ENCODE data around the gene HLA-A.

Gene HLA-A

DNA sequence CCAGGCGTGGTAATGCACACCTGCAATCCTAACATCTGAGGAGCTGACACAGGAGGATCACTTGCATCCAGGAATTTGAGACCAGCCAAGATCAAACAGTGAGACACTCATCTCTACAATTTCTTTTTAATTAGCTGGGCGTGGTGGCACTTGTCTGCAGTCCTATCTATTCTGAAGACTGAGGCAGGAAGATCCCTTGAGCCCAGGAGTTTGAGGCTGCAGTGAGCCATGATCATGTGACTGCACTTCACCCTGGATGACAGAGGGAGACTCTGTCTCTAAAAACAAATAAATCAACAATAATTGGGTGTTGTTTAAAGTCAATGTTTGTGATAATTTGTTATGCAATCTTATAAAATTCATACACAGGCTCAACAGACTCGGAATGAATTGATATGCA lies 18.0 kb upstream of the HLA-A start:
- H3K79me2 ChIP-seq (ENCODE audit: low read length), result no peaks in the 10 kb centered on the region
- H3K4me3 ChIP-seq (ENCODE audit: low read length), result no peak overlapping the region
- H4K20me1 ChIP-seq (ENCODE audit: insufficient read depth, low read length), result no peaks in the 10 kb centered on the region
- no peak overlapping the region for H3K9ac ChIP-seq (ENCODE audit: low read length)
- TF ChIP-seq, protein P1, sequence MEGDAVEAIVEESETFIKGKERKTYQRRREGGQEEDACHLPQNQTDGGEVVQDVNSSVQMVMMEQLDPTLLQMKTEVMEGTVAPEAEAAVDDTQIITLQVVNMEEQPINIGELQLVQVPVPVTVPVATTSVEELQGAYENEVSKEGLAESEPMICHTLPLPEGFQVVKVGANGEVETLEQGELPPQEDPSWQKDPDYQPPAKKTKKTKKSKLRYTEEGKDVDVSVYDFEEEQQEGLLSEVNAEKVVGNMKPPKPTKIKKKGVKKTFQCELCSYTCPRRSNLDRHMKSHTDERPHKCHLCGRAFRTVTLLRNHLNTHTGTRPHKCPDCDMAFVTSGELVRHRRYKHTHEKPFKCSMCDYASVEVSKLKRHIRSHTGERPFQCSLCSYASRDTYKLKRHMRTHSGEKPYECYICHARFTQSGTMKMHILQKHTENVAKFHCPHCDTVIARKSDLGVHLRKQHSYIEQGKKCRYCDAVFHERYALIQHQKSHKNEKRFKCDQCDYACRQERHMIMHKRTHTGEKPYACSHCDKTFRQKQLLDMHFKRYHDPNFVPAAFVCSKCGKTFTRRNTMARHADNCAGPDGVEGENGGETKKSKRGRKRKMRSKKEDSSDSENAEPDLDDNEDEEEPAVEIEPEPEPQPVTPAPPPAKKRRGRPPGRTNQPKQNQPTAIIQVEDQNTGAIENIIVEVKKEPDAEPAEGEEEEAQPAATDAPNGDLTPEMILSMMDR (IDR thresholded peaks at IDR 0.05; ENCODE audit: low read depth, low read length), result no peak
- no peak for TF ChIP-seq EZH2phosphoT487 (IDR thresholded peaks at IDR 0.05; ENCODE audit: low read depth)
- no peaks in the 10 kb centered on the region for H3K36me3 ChIP-seq (replicated peaks; ENCODE audit: low read depth, low read length)
- no peak overlapping the region for H3K27ac ChIP-seq (ENCODE audit: low read length)
- H3K4me2 ChIP-seq (ENCODE audit: low read length), result no peak overlapping the region
- H3K4me1 ChIP-seq (ENCODE audit: low read length), result peaks cover 10% of the 10 kb centered on the region; the same call in 1 of the 2 replicates
- no peak overlapping the region for H2AFZ ChIP-seq (ENCODE audit: low read depth, low read length)
- no peaks in the 10 kb centered on the region for H3K27me3 ChIP-seq (ENCODE audit: low read depth, low read length)
- no peaks in the 10 kb centered on the region for H3K9me3 ChIP-seq (ENCODE audit: insufficient read depth, low read length)

DNA sequence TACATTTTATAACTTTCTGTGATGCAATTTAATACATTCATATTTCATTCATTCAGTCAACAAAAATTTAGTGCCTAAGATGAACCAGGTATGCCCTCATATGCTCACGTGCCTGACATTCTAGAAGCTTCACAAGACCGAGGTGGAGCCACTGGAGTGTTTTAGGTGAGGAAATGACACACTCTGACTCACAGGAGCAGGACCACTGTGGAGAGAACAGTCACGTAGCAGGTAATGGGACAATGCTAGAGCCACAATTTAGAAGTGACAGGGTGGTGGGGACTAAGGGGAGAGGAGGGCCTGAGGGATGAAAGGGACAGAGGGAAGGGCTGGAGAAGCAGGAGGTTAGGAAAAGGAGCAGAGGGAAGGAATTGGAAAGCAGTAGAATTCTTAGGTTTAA lies 17.6 kb upstream of the HLA-A start:
- TF ChIP-seq EZH2phosphoT487 (IDR thresholded peaks at IDR 0.05; ENCODE audit: low read depth), result no peak
- TF ChIP-seq, protein P1 (IDR thresholded peaks at IDR 0.05; ENCODE audit: low read depth, low read length), result no peak

DNA sequence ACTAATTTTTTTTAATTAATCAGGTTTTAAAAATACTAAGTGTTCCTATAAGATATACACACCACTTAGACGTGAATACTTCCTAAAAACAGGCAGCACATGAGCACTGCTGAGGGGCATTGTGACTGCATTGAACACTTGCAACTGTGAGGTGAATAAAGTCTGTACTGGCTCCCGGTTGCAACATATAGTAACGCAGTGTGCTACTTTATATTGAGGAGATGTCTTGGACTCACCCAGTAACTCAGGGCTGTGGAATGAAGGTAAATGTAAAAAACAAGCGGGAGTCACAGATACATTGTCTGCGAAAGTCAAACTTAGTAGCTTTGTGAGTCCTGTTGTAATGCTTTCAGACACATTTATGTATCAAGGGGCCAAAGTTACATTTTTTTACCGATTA lies 17.0 kb upstream of the HLA-A start:
- H3K27me3 ChIP-seq (ENCODE audit: low read depth, low read length), result no peaks in the 10 kb centered on the region
- H3K9ac ChIP-seq (ENCODE audit: low read length), result no peak overlapping the region
- H3K4me3 ChIP-seq (ENCODE audit: low read length), result no peak overlapping the region
- H2AFZ ChIP-seq (ENCODE audit: low read depth, low read length), result no peak overlapping the region
- H3K4me2 ChIP-seq (ENCODE audit: low read length), result no peak overlapping the region
- peaks cover 16% of the 10 kb centered on the region; the same call in 1 of the 2 replicates for H3K4me1 ChIP-seq (ENCODE audit: low read length)
- no peaks in the 10 kb centered on the region for H3K9me3 ChIP-seq (ENCODE audit: insufficient read depth, low read length)
- no peaks in the 10 kb centered on the region for H3K79me2 ChIP-seq (ENCODE audit: low read length)
- H3K27ac ChIP-seq (ENCODE audit: low read length), result no peak overlapping the region
- no peak for TF ChIP-seq EZH2phosphoT487 (IDR thresholded peaks at IDR 0.05; ENCODE audit: low read depth)
- TF ChIP-seq, protein P1 (IDR thresholded peaks at IDR 0.05; ENCODE audit: low read depth, low read length), result no peak
- no peaks in the 10 kb centered on the region for H3K36me3 ChIP-seq (replicated peaks; ENCODE audit: low read depth, low read length)
- H4K20me1 ChIP-seq (ENCODE audit: insufficient read depth, low read length), result no peaks in the 10 kb centered on the region

More for the DNA sequence above, 17.6 kb upstream of the HLA-A start:
- no peak overlapping the region for H3K27ac ChIP-seq (ENCODE audit: low read length)
- H3K27me3 ChIP-seq (ENCODE audit: low read depth, low read length), result no peaks in the 10 kb centered on the region
- H3K36me3 ChIP-seq (replicated peaks; ENCODE audit: low read depth, low read length), result no peaks in the 10 kb centered on the region
- no peaks in the 10 kb centered on the region for H4K20me1 ChIP-seq (ENCODE audit: insufficient read depth, low read length)
- H3K9me3 ChIP-seq (ENCODE audit: insufficient read depth, low read length), result no peaks in the 10 kb centered on the region
- no peak overlapping the region for H3K4me3 ChIP-seq (ENCODE audit: low read length)
- no peak overlapping the region for H3K4me2 ChIP-seq (ENCODE audit: low read length)
- H3K4me1 ChIP-seq (ENCODE audit: low read length), result peaks cover 15% of the 10 kb centered on the region; the same call in 1 of the 2 replicates
- no peak overlapping the region for H2AFZ ChIP-seq (ENCODE audit: low read depth, low read length)
- no peak overlapping the region for H3K9ac ChIP-seq (ENCODE audit: low read length)
- H3K79me2 ChIP-seq (ENCODE audit: low read length), result no peaks in the 10 kb centered on the region

DNA sequence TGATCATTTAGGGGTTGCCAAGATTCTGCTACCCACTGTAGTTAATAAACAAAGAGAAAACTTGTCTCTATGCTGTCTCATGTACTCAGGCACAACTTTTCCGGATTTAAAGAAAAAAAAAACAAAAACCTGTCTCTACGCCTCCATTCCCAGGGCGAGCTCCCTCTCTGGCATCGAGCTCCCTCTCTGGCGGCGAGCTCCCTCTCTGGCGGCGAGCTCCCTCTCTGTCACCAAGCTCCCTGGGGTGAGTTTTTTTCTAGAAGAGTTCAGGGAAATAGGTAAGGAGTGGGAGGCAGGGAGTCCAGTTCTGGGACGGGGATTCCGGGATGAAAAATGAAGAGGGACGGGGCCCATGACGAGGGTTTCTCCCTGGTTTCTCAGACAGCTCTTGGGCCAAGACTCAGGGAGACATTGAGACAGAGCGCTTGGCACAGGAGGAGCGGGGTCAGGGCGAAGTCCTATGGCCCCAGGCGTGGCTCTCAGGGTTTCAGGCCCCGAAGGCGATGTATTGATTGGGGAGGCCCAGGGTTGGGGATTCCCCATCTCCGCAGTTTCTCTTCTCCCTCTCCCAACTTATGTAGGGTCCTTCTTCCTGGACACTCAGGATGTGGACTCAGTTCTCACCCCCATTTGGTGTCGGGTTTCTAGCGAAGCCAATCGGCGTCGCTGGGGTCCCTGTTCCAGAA lies 16.5 kb upstream of the HLA-A start:
- Histone ChIP-seq H3K27ac (ENCODE audit: low read length) (peak overlapping the region; percentile 51; the same call in 1 of the 2 replicates), H3K9me3 (ENCODE audit: insufficient read depth, low read length) (no peaks in the 10 kb centered on the region), H2AFZ (ENCODE audit: low read depth, low read length) (peak overlapping the region; percentile 77; the same call in 1 of the 2 replicates), H3K4me2 (ENCODE audit: low read length) (peak overlapping the region; percentile 94), H3K9ac (ENCODE audit: low read length) (peak overlapping the region; percentile 85), H3K27me3 (ENCODE audit: low read depth, low read length) (no peaks in the 10 kb centered on the region), H3K36me3 (replicated peaks; ENCODE audit: low read depth, low read length) (no peaks in the 10 kb centered on the region), H3K79me2 (ENCODE audit: low read length) (no peaks in the 10 kb centered on the region), H4K20me1 (ENCODE audit: insufficient read depth, low read length) (no peaks in the 10 kb centered on the region), H3K4me1 (ENCODE audit: low read length) (peaks cover 16% of the 10 kb centered on the region; the same call in 1 of the 2 replicates), H3K4me3 (ENCODE audit: low read length) (peak overlapping the region; percentile 96)
- TF ChIP-seq EZH2phosphoT487 (IDR thresholded peaks at IDR 0.05; ENCODE audit: low read depth), result no peak
- TF ChIP-seq, protein P1 (IDR thresholded peaks at IDR 0.05; ENCODE audit: low read depth, low read length), result no peak
